Sigmoid colon (tissue), 7 donors: ENCODE data around the gene MED25. TPM values are rescaled to one million over a fixed set of nuclear protein-coding genes. Genes with fewer than 3 reads are reported as not detected.
A peak's percentile ranks its signal among the peaks of the same experiment; 100 is the strongest.

ENCODE experiments used
- DNase-seq: peaks from one replicate; pipeline ENCODE4 v3.0.0-alpha.2; 2019
- H3K27ac ChIP-seq, 4 donors: fragments of 200-600 bp; sonication (generic); one replicate each; pipeline ENCODE4 v1.5.1; 2016 to 2019; ENCODE audit warnings: mild to moderate bottlenecking in 1 of 4
- H3K27me3 ChIP-seq, 3 donors: fragments of 200-600 bp; sonication (generic); one replicate each; pipeline ENCODE4 v1.5.1; 2019; ENCODE audit warnings: mild to moderate bottlenecking in 1 of 3
- H3K36me3 ChIP-seq, 4 donors: fragments of 200-600 bp; sonication (generic); one replicate each; pipeline ENCODE4 v1.5.1; 2016 to 2019
- H3K4me1 ChIP-seq, 4 donors: fragments of 200-600 bp; sonication (generic); one replicate each; pipeline ENCODE4 v1.5.1; 2017 to 2019
- H3K4me3 ChIP-seq, 4 donors: fragments of 200-600 bp; sonication (generic); one replicate each; pipeline ENCODE4 v1.5.1; 2017 to 2019; ENCODE audit warnings: mild to moderate bottlenecking in 2 of 4, moderate library complexity in 1 of 4
- H3K9me3 ChIP-seq, 4 donors: fragments of 200-600 bp in 3 of 4; sonication (generic) in 3 of 4; one replicate each; pipeline versions ENCODE4 v1.5.1 to v1.6.1; 2013 to 2019
- CTCF ChIP-seq, 4 experiments: fragments of 450-650 bp in 3 of 4; fragments of 200-600 bp in 1 of 4; IDR thresholded peaks; one replicate each; pipeline ENCODE4 v1.5.1; 2016 to 2019; ENCODE audit warnings: antibody characterized with exemption in 4 of 4, mild to moderate bottlenecking in 3 of 4, moderate library complexity in 2 of 4
- EP300 ChIP-seq, 4 donors: sonication (generic); formaldehyde crosslinking; IDR thresholded peaks; one replicate each; pipeline ENCODE4 v1.6.1; 2017; ENCODE audit warnings: antibody characterized with exemption in 4 of 4
- POLR2A ChIP-seq, 2 donors: fragments of 450-650 bp; IDR thresholded peaks; one replicate each; pipeline ENCODE4 v1.6.1; 2016; ENCODE audit warnings: antibody characterized with exemption in 2 of 2, mild to moderate bottlenecking in 2 of 2, moderate library complexity in 2 of 2
- POLR2AphosphoS5 ChIP-seq, 4 donors: sonication (generic); formaldehyde crosslinking; IDR thresholded peaks; one replicate each; pipeline ENCODE4 v1.6.1; 2017; ENCODE audit warnings: antibody characterized with exemption in 4 of 4
- WGBS, 2 donors: extraction: QIAGEN DNeasy Blood & Tissue Kit; methylation state at CpG; one replicate each; pipeline ENCODE4 v1.1.7; 2013; 5-methylcytosine and 5-hydroxymethylcytosine counted together
- intact Hi-C: fragments of 100-400 bp; cut with DNase I; formaldehyde crosslinking; loops from one replicate; pipeline ENCODE4 v1.15.1; 2023
- polyA plus RNA-seq, 3 donors: library from polyadenylated mRNA; stranded (reverse); fragments of 200-250 nt; gene quantifications; one replicate each; pipeline ENCODE4 v1.2.3, GENCODE V29; 2013
- total RNA-seq, 4 donors: library from RNA; depleted of rRNA; stranded (reverse); fragments of >200 nt; gene quantifications; one replicate each; pipeline ENCODE4 v1.1.0, GENCODE V29; 2016
- donor health status: healthy with polysubstance abuse.
- donor health status: Bipolar disorder and iron deficiency.
- donor health status: healthy.

MED25 gene
- total and polyA plus RNA-seq, 7 donors: 17.8 to 45.4 (median 23.3) TPM

- Histone ChIP-seq H3K27me3 (no peaks in the 10 kb centered on the region), H3K9me3 (no peaks in the 10 kb centered on the region), H3K4me3 (no peak overlapping the region), H3K27ac (peak overlapping the region in 2 of 4 donors; percentile 78 to 81), H3K4me1 (peaks cover 0 to 21% (median 18%) of the 10 kb centered on the region in 4 donors), H3K36me3 (peaks cover 32 to 78% (median 40%) of the 10 kb centered on the region in 4 donors)
- WGBS, 2 donors: 93 to 94% methylated on average over 10 of the region's 10 CpGs
- TF ChIP-seq POLR2A (IDR thresholded peaks at IDR 0.05): no peak
- TF ChIP-seq POLR2AphosphoS5 (IDR thresholded peaks at IDR 0.05): no peak
- no peak for TF ChIP-seq CTCF (IDR thresholded peaks at IDR 0.05)
- TF ChIP-seq EP300 (IDR thresholded peaks at IDR 0.05): no peak
- intact Hi-C loops: no loop called here
- no peak for DNase-seq
These were observed 17.3 kb upstream of the MED25 start for GRCh38 chr19:49800771-49801170.

GRCh38 chr19:49801401-49801888, 16.6 kb upstream of the MED25 start:
- H3K27me3 ChIP-seq: no peaks in the 10 kb centered on the region
- intact Hi-C loops: no loop called here
- no peaks in the 10 kb centered on the region for H3K9me3 ChIP-seq
- peaks cover 25 to 78% (median 33%) of the 10 kb centered on the region in 4 donors for H3K36me3 ChIP-seq
- DNase-seq: no peak
- H3K4me1 ChIP-seq: peaks cover 0 to 21% (median 18%) of the 10 kb centered on the region in 4 donors
- no peak for TF ChIP-seq CTCF (IDR thresholded peaks at IDR 0.05)
- TF ChIP-seq POLR2A (IDR thresholded peaks at IDR 0.05): no peak
- TF ChIP-seq POLR2AphosphoS5 (IDR thresholded peaks at IDR 0.05): no peak
- TF ChIP-seq EP300 (IDR thresholded peaks at IDR 0.05): no peak
- peak overlapping the region; percentile 40 to 61 (median 49) for H3K4me3 ChIP-seq
- WGBS, 2 donors: 85 to 86% methylated on average over 32 of the region's 32 CpGs
- peak overlapping the region; percentile 73 to 81 (median 79) for H3K27ac ChIP-seq

DNA sequence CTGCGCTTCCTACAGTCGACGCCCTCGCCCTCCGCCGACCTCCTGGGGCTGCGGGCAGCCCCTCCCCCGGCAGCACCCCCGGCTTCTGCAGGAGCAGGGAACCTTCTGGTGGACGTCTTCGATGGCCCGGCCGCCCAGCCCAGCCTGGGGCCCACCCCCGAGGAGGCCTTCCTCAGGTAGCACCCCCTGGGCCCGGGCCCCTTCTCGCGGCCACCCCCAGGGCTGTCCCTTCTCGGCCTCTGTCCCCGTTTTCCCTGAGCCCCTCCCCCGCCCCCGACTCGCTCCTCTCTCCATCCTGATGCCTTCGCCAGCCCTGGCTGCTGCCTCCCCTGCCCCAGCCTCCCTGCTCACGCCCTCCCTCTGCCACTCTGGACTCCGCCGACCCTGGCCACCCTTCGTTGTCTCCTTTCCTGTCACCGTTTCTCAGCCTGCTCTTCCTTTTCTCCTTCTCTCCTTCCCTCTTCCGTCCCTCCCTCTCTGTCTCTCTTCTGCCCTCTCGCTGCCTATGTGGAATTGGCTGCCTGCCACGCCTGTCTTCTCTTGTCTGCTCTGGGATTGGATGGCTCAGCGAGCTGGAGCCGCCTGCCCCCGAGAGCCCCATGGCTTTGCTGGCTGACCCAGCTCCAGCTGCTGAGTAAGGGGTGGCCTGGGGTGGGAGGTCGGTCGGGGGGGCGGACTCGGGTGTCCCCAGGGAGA, 16.0 kb upstream of the MED25 start:
- Histone ChIP-seq H3K27ac (peak overlapping the region; percentile 73 to 81 (median 79)), H3K4me3 (peak overlapping the region; percentile 40 to 61 (median 49)), H3K27me3 (no peaks in the 10 kb centered on the region), H3K4me1 (peaks cover 0 to 21% (median 18%) of the 10 kb centered on the region in 4 donors), H3K36me3 (peaks cover 19 to 77% (median 29%) of the 10 kb centered on the region in 4 donors), H3K9me3 (no peaks in the 10 kb centered on the region)
- intact Hi-C loops: no loop called here
- 63 to 79% methylated on average over 37 to 38 of the region's 38 CpGs for WGBS, 2 donors
- DNase-seq: peak; percentile 98
- TF ChIP-seq POLR2AphosphoS5 (IDR thresholded peaks at IDR 0.05): peak in 3 of 4 donors; percentile 29 to 60 (median 39)
- peak in 3 of 4 experiments; percentile 7 to 36 (median 33) for TF ChIP-seq CTCF (IDR thresholded peaks at IDR 0.05)
- no peak for TF ChIP-seq EP300 (IDR thresholded peaks at IDR 0.05)
- no peak for TF ChIP-seq POLR2A (IDR thresholded peaks at IDR 0.05)

- Histone ChIP-seq H3K27ac (peak overlapping the region; percentile 73 to 81 (median 79)), H3K9me3 (no peaks in the 10 kb centered on the region), H3K4me1 (peaks cover 0 to 21% (median 18%) of the 10 kb centered on the region in 4 donors), H3K27me3 (no peaks in the 10 kb centered on the region), H3K36me3 (peaks cover 18 to 76% (median 24%) of the 10 kb centered on the region in 4 donors), H3K4me3 (peak overlapping the region; percentile 40 to 61 (median 49))
- WGBS, 2 donors: 93 to 94% methylated on average over 24 of the region's 24 CpGs
- TF ChIP-seq POLR2AphosphoS5 (IDR thresholded peaks at IDR 0.05) (no peak), EP300 (IDR thresholded peaks at IDR 0.05) (no peak), POLR2A (IDR thresholded peaks at IDR 0.05) (no peak), CTCF (IDR thresholded peaks at IDR 0.05) (no peak)
- intact Hi-C loops: no loop called here
- DNase-seq: no peak
These were observed 15.1 kb upstream of the MED25 start for GRCh38 chr19:49802836-49803528.
